Stimulated activated CD8-positive, alpha-beta memory T cell treated with anti-CD3 and anti-CD28 coated beads, Interleukin-12 subunit alpha, Interleukin-12 subunit beta, amount 100 ng/mL, for 24 hours (primary cell): ENCODE measurements around the gene DPM3.
"Not testable (repeated sequence)": the region's sequence is repeated elsewhere in the genome, so short reads cannot be mapped to it uniquely, and the experiment has no call there.

Experiments
- DNase-seq: peaks from one replicate; pipeline ENCODE4 v3.0.0-alpha.2; 2020; ENCODE audit errors: extremely low read depth

DPM3 gene

DNA sequence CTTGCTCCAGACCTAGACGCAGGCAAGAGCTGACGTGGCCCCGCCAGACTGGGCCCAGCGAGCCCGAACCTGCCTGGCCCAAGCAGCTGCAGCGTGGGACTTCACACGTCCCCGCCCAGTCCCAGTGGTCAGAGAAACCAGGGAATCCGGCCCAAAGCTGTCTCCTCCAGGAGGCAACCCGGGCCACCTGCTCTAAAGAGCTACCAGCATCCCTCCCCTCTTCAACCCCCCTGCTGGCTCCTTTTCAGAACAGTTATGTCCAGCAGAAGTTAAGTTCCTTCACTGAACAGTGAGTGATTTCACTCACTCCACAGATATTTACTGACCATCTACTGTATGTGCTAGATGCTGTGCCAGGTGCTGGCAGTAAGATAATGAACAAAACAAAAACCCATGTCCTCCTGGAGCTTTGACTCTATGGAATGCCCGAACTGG lies 14.8 kb downstream of the DPM3 start:
- no peak for DNase-seq

DNA sequence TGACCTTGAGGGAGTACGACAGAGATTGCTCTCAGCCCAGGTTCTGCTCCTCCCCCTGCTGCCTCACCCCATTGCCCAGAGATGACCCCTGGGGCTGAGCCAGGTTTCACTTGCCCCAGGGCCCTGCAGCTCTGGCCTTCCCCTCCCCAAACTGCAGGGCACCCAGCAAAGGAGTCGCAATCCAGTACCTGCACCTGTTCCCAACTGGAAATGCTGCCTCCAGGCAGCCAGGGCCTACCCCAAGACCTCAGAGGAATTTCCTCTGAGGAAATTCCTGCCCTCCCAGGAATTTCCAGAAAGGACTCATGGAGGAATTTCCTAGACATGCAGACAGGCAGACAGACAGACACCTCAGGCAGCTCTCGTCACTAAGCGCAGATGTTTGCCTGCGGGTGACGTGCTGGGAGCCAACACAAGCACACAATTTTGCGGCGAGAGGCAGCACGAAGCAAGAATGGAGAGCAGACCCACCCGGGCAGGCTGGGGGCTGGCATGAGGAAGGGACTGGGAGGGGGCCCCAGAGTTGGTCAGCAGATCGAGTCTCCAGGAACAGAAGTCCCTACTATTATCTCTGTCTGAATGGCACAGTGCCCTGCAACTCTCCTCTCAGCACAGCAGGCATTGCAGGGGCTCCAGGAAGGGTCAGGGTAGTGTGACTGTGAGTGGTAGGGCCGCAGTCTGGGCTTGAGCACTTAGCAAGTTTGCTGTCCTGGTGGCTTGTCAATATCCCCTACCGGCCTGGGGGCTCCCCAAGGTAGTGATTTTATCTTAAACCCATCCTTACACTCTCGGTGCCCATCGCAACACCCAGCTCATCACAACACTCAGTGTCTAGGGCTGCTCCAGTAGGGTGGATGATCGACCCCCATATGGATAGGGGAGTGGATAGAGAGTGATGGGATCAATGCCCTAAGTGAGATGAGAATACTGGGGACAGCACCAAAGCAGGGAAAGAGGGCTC lies 15.5 kb downstream of the DPM3 start:
- no peak for DNase-seq

GRCh38 chr1:155123801-155124200 lies 16.5 kb downstream of the DPM3 start:
- DNase-seq, result no peak

DNA sequence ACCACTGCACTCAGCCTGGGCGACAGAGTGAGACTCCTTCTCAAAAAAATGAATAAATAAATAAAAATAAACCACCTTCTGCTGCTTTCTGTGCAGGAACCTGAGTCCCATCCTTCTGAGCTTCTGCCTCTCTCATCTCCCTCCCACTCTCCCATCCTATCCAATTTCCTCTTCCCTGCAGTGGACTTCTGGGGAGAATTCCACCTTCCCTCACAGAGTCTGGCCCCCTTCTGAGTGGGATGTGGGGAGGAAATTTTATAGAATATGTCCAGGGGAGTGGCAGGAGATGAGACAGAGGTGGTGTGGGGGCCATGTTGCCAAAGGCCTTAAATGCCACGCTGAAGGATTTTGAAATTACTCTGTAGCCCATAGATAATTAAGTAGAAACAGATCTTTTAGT lies 18.0 kb downstream of the DPM3 start:
- DNase-seq, result no peak

DNA sequence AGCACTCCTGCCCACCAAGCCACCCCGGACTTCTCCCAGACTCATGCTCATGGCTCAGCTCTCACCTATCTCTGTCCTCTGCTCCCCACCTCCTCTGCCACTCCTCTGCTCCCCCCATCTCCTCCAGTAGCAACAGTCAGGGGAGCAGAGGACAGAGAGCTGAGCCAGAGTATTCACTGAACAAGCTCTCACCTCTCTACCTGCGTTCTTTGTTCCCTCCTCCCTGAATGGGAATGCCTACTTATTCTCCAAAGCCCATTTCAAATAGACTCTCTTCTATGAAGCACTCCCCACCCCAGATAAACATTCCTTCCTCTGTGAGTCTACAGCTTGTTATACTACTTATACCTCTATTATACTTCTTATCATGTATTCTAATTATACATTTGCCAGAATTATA lies 19.1 kb downstream of the DPM3 start:
- DNase-seq, result no peak

GRCh38 chr1:155120253-155120652 lies 20.1 kb downstream of the DPM3 start:
- DNase-seq, result no peak

GRCh38 chr1:155118090-155118489 lies 22.2 kb downstream of the DPM3 start:
- not testable (repeated sequence) for DNase-seq

GRCh38 chr1:155117610-155118009 lies 22.7 kb downstream of the DPM3 start:
- DNase-seq, result no peak

DNA sequence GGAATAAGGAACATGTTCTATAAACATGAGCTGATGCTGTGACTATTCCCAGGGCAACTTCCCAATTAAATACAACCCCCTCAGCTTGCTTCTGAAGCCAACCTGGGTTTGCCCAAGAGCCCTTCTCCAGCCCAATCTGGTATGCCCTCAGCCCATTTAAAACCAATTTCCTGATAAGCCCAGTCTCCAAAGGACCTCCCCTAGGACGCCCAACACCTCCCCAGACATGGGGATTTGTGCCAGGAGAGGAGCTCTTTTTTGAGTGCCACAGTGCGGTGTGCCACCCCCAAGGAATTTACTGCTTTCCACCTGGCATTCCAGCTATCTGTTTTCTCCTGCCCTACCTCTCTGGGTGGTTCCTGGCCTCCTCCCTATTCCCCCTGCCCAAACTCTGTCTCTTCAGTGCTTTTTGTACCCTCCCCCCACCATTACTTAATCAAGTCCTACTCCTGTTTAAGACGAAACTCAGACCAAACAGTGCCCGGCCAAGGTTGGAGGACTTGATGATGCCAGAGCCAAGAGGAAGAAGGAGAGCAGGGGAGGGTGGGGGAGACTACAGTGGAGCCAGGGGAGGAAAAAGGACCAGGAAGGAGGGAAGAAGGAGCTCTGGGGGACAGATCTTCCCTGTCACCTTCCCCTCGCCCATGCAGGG lies 24.1 kb downstream of the DPM3 start:
- no peak for DNase-seq

DNA sequence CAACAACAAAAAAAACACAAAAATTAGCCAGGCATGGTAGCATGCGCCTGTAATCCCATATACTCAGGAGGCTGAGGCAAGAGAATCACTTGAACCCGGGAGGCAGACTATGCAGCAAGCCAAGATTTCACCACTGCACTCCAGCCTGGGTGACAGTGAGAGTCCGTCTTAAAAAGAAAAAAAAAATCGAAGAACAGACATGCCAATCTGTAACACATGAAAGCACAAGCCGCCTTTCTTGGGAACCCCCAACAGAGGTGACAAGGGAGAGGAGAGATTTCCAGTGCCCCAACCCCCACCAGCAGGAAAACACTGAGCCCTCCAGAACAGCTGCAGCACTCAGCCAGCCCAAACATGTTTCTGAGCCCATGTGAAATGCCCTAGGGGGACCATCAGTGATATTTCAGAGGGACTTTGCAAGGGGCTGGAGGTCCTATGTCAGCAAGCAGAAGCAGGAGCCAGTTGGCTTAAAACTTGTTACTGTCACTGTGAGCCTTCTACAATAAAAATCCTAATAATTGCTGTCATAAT lies 26.8 kb downstream of the DPM3 start:
- DNase-seq, result no peak

GRCh38 chr1:155110826-155111225 lies 29.5 kb downstream of the DPM3 start:
- DNase-seq, result no peak

GRCh38 chr1:155110381-155110780 lies 29.9 kb downstream of the DPM3 start:
- no peak for DNase-seq

- no peak for DNase-seq
These were observed 32.0 kb downstream of the DPM3 start for GRCh38 chr1:155108296-155108695.

DNA sequence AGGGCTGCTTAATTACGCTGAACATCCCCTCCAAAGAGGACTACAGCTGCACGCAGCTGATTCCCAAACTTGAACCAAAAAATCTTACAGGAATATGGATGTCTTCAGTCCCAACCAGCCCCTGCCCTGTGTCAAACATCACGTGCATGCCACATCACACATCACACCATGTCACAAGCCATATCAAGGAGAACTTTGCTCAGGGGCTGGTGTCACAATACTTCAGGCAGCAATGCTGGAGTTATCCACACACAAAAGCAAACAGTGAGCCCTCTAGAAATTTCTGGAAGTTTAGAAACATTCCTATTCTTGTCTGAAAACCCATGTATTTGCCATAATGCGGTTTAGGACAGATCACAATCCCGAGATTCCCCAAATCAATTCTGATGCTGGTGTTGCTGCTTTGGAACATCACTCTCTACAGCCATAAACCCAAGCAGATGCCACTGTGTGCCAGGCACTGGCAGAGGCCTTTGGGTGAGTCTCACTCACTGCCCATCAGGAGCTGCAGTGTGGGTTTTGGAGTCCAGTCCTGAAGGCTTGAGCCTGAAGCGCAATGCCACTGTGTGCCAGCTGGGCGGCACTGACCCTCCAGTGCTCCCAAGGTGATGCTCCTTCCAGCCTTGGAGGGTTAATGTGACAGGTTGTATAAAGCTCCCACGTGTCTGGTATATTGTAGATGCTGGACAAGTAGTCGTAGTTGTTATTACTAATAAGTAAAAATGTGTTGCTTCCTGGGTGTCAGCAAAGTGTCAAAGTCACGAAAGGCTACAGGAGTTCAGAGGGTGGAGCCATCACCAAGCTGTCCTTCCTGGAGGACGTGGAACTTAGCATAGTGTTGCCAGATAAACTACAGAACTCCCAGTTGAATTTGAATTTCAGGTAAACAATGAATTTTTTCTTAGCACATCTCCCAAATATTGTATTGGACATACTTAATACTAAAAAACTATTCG lies 32.7 kb downstream of the DPM3 start:
- DNase-seq, result no peak

GRCh38 chr1:155106862-155107261 lies 33.5 kb downstream of the DPM3 start:
- DNase-seq, result no peak

DNA sequence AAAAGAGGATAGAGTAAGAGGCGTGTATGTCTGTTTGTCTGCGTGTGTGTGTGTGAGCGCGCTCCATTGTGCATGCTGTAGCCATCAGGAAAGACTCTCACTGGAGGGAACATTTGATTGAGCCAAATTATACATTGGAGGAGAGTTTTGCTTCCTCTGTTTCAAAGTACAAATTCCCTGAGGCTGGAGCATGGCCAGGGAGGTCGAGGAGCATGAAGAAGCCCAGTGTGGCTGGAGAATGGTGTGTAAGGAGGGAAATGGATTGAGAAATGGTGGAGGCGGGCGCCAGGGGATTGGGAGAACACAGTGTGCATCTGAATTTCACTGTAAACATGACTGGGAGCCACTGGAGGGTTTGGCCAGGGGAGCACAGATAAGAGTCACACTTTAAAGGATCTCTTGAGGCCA lies 34.7 kb downstream of the DPM3 start:
- no peak for DNase-seq

DNA sequence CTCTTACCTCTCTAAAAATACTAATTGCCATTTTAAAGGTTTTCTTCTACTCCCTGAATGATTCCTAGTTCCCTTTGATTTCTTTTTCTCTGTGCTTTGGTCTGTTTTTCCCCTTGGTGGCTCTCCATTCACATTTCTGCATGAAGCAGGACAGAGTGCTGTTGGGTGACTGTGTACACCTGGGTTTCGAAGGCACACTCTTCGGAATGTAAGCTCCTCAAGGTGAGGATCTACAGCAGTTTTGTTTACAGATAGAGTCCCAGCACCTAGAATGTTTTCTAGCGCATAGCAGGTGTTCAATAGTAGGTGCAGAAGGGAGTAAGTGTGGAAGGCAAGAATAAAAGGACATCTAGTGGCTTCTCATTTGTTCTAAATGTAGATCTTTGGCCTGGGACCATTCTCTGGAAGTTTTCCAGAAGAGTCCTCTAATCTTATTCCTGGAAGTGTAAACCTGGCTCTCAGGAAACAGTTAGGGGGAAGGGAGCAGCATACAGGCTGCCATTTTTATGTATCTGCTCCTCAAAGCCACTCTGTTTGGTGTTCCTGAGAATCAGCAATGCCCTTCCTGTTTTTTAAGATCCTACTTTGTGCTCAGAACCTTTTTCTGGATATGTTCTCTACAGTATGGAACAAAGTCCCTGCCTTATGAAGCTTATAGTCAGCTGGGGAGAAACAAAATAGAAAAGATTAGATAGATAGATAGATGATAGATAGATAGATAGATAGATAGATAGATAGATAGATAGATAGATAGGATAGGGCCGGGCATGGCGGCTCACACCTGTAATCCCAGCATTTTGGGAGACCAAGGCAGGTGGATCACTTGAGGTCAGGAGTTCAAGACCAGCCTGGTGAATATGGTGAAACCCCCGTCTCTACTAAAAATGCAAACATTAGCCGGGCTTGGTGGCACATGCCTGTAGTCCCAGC lies 35.5 kb downstream of the DPM3 start:
- DNase-seq, result no peak

DNA sequence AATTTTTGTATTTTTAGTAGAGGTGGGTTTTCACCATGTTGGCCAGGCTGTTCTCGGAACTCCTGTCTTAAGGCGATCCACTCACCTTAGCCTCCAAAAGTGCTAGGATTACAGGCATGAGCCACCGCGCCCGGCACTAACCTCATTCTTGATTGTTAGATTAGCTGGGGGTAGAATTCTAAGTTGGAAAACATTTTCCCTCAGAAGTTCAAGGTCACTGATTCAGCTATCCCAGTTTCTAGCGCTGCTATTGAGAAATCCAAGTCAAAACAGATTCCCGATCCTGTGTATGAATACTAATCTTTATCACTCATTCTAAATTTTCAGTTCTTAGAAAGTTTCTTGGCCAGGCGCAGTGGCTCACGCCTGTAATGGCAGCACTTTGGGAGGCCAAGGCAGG lies 37.0 kb downstream of the DPM3 start:
- DNase-seq, result no peak

DNA sequence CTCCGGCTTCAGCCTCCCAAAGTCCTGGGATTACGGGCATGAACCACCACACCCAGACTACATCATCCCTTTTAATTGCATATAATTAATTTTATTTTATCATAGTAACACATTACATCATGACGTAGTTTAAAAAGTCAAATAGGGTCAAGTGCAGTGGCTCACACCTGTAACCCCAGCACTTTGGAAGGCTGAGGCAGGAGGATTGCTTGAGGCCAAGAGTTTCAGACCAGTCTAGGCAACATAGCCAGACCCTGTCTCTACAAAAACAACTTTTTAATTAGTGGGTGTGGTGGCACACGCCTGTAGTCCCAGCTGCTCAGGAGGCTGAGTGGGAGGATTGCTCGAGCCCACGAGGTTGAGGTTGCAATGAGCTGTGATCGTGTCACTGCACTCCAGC lies 41.0 kb downstream of the DPM3 start:
- DNase-seq, result no peak

DNA sequence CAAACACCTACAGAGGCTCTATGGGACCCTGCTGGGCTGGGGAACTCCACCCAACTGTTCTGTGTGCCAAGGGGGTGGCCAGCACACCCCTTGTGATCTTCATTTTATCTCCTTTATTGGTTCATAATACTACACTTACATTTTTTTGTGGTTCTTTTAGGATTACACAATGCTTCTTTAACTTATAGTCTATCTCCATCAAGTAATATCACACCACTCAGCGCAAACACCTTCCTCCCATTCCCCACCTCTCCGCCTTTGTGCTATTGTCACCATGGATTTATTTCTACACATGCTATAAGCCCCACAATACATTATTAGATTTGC lies 45.7 kb downstream of the DPM3 start:
- no peak for DNase-seq
